Left lobe of liver (tissue), 2 donors: ENCODE data around the gene ZFYVE26. TPM values are rescaled to one million over a fixed set of nuclear protein-coding genes. Genes with fewer than 3 reads are reported as not detected.
A peak's percentile ranks its signal among the peaks of the same experiment; 100 is the strongest.
"Not testable (repeated sequence)": the region's sequence is repeated elsewhere in the genome, so short reads cannot be mapped to it uniquely, and the experiment has no call there.

Experiments used
- ATAC-seq: fragments of 200-7000 bp; cut with Tn5 transposase; one replicate; pipeline ENCODE4 v1.9.1; 2020; ENCODE audit warnings: mild to moderate bottlenecking, moderate library complexity
- DNase-seq: peaks from one replicate; pipeline ENCODE4 v3.0.0-alpha.2; 2020; ENCODE audit warnings: low spot score
- total RNA-seq: library from RNA; stranded (reverse); gene quantifications from one replicate; pipeline ENCODE4 v1.2.1, GENCODE V29; 2021
- donor health status: DM: no; HTN: no; CAD: no; lungs with moderate emphysema.
- donor health status: DM: no; HTN: yes; CAD: no.

Gene ZFYVE26
- total RNA-seq, 1 donor from 2014 or later, result 9.9 TPM

- DNase-seq, result no peak
- ATAC-seq, result no peak
Measured at GRCh38 chr14:67759916-67760315, 56.5 kb downstream of the ZFYVE26 start.

GRCh38 chr14:67757175-67757574, 59.2 kb downstream of the ZFYVE26 start:
- peak; percentile 69 for ATAC-seq

GRCh38 chr14:67756496-67756895, 59.9 kb downstream of the ZFYVE26 start:
- DNase-seq (no peak), ATAC-seq (no peak)

More at GRCh38 chr14:67757175-67757574, 59.2 kb downstream of the ZFYVE26 start:
- no peak for DNase-seq

- DNase-seq, result no peak
- no peak for ATAC-seq
Measured at GRCh38 chr14:67749341-67750084, 66.9 kb downstream of the ZFYVE26 start.

GRCh38 chr14:67748312-67748711, 68.1 kb downstream of the ZFYVE26 start:
- no peak for ATAC-seq
- DNase-seq, result no peak

- no peak for DNase-seq
Measured at GRCh38 chr14:67746927-67747326, 69.5 kb downstream of the ZFYVE26 start.

GRCh38 chr14:67744046-67744445, 72.3 kb downstream of the ZFYVE26 start:
- no peak for ATAC-seq
- no peak for DNase-seq

More at GRCh38 chr14:67746927-67747326, 69.5 kb downstream of the ZFYVE26 start:
- ATAC-seq, result no peak

- peak; percentile 92 for ATAC-seq
- peak; percentile 86 for DNase-seq
Measured at GRCh38 chr14:67738740-67739504, 77.5 kb downstream of the ZFYVE26 start.

- DNase-seq (no peak), ATAC-seq (no peak)
Measured at GRCh38 chr14:67736771-67737170, 79.6 kb downstream of the ZFYVE26 start.

- no peak for DNase-seq
- ATAC-seq, result no peak
Measured at GRCh38 chr14:67735336-67736147, 80.8 kb downstream of the ZFYVE26 start.

GRCh38 chr14:67734675-67735074, 81.7 kb downstream of the ZFYVE26 start:
- ATAC-seq (no peak), DNase-seq (no peak)

- ATAC-seq (no peak), DNase-seq (no peak)
Measured at GRCh38 chr14:67733616-67734015, 82.8 kb downstream of the ZFYVE26 start.

- peak; percentile 92 for ATAC-seq
- DNase-seq, result peak; percentile 78
Measured at GRCh38 chr14:67729072-67729885, 87.1 kb downstream of the ZFYVE26 start.

GRCh38 chr14:67728258-67728657, 88.1 kb downstream of the ZFYVE26 start:
- ATAC-seq (no peak), DNase-seq (no peak)

GRCh38 chr14:67727361-67727760, 89.0 kb downstream of the ZFYVE26 start:
- DNase-seq (no peak), ATAC-seq (no peak)

GRCh38 chr14:67725171-67725570, 91.2 kb downstream of the ZFYVE26 start:
- no peak for DNase-seq
- ATAC-seq, result no peak

- peak; percentile 97 for ATAC-seq
Measured at GRCh38 chr14:67722293-67722692, 94.1 kb downstream of the ZFYVE26 start.

GRCh38 chr14:67721875-67722274, 94.5 kb downstream of the ZFYVE26 start:
- DNase-seq (no peak), ATAC-seq (no peak)

More at GRCh38 chr14:67722293-67722692, 94.1 kb downstream of the ZFYVE26 start:
- DNase-seq, result peak; percentile 78

GRCh38 chr14:67719866-67720265, 96.5 kb downstream of the ZFYVE26 start:
- ATAC-seq (no peak), DNase-seq (no peak)

- not testable (repeated sequence) for ATAC-seq
Measured at GRCh38 chr14:67719385-67719784, 97.0 kb downstream of the ZFYVE26 start.

More at GRCh38 chr14:67719385-67719784, 97.0 kb downstream of the ZFYVE26 start:
- not testable (repeated sequence) for DNase-seq
